Measurements from ENCODE around the gene SWAP70. TPM values are rescaled to one million over a fixed set of nuclear protein-coding genes. Genes with fewer than 3 reads are reported as not detected.

The SWAP70 gene
- polyA plus RNA-seq, 3 donors = 10.9 to 26.4 (median 13.8) TPM

- no peak for TF ChIP-seq CTCF (IDR thresholded peaks at IDR 0.05)
- Histone ChIP-seq H3K9ac (ENCODE audit: insufficient read depth, low read length, poor library complexity, severe bottlenecking) (no peak overlapping the region), H3K9me3 (replicated peaks in 1 of 2; ENCODE audit: control insufficient read depth in 1 of 2, insufficient read depth in 1 of 2, low read length in 2 of 2) (no peaks in the 10 kb centered on the region), H3K4me2 (replicated peaks; ENCODE audit: extremely low read depth, low read length, poor library complexity, severe bottlenecking) (no peak overlapping the region), H3K79me2 (ENCODE audit: insufficient read depth, low read length) (no peaks in the 10 kb centered on the region), H3K4me3 (replicated peaks in 1 of 3; ENCODE audit: low read depth in 2 of 3, low read length in 3 of 3) (no peak overlapping the region), H4K20me1 (ENCODE audit: insufficient read depth, low read length) (no peaks in the 10 kb centered on the region), H3K4me1 (ENCODE audit: control insufficient read depth in 1 of 2, insufficient read depth in 2 of 2, low read length in 2 of 2) (peaks cover 19 to 24% of the 10 kb centered on the region in 2 donors), H2AFZ (ENCODE audit: insufficient read depth, low read depth, low read length, poor library complexity, severe bottlenecking) (no peak overlapping the region), H3K27ac (ENCODE audit: low read depth in 1 of 2, low read length in 2 of 2) (no peak overlapping the region), H3K27me3 (ENCODE audit: control insufficient read depth in 2 of 2, insufficient read depth in 2 of 2, low read length in 2 of 2) (no peaks in the 10 kb centered on the region), H3K36me3 (replicated peaks in 1 of 2; ENCODE audit: control insufficient read depth in 1 of 2, insufficient read depth in 2 of 2, low read length in 2 of 2) (peaks cover 7 to 17% of the 10 kb centered on the region in 2 donors)
- intact Hi-C loops (cut with micrococcal nuclease) = loop anchor here (5.0 to 10.0 kb wide), 5 partner anchors 91 to 567 kb away; partner anchors contain the start of genes ADM (in 1 of the 2), SWAP70 (in 1 of the 2) and WEE1 (in 1 of the 2)
- Mint-ChIP-seq H3K36me3 (peaks cover 11 to 16% of the 10 kb centered on the region in 2 donors), H3K27me3 (ENCODE audit: low read depth in 3 of 3) (peaks cover 5 to 8% (median 7%) of the 10 kb centered on the region in 3 donors), H3K4me3 (no peak overlapping the region), H3K4me1 (peaks cover 44% of the 10 kb centered on the region), H3K27ac (peak overlapping the region in 2 of 7 donors; percentile 2 to 54), H3K9me3 (peaks cover 0 to 2% (median 0%) of the 10 kb centered on the region in 7 donors)
- WGBS (ENCODE audit: insufficient coverage) = 15% methylated on average over 7 of the region's 7 CpGs
- DNase-seq = no peak
Measured at GRCh38 chr11:9755561-9756185, 91.8 kb downstream of the SWAP70 start.

- Histone ChIP-seq H3K4me1 (ENCODE audit: control insufficient read depth in 1 of 2, insufficient read depth in 2 of 2, low read length in 2 of 2) (peaks cover 19 to 24% of the 10 kb centered on the region in 2 donors), H3K9me3 (replicated peaks in 1 of 2; ENCODE audit: control insufficient read depth in 1 of 2, insufficient read depth in 1 of 2, low read length in 2 of 2) (no peaks in the 10 kb centered on the region), H4K20me1 (ENCODE audit: insufficient read depth, low read length) (no peaks in the 10 kb centered on the region), H3K9ac (ENCODE audit: insufficient read depth, low read length, poor library complexity, severe bottlenecking) (no peak overlapping the region), H3K4me3 (replicated peaks in 1 of 3; ENCODE audit: low read depth in 2 of 3, low read length in 3 of 3) (no peak overlapping the region), H3K27ac (ENCODE audit: low read depth in 1 of 2, low read length in 2 of 2) (no peak overlapping the region), H3K4me2 (replicated peaks; ENCODE audit: extremely low read depth, low read length, poor library complexity, severe bottlenecking) (no peak overlapping the region), H3K36me3 (replicated peaks in 1 of 2; ENCODE audit: control insufficient read depth in 1 of 2, insufficient read depth in 2 of 2, low read length in 2 of 2) (peaks cover 0 to 10% of the 10 kb centered on the region in 2 donors), H3K27me3 (ENCODE audit: control insufficient read depth in 2 of 2, insufficient read depth in 2 of 2, low read length in 2 of 2) (no peaks in the 10 kb centered on the region), H2AFZ (ENCODE audit: insufficient read depth, low read depth, low read length, poor library complexity, severe bottlenecking) (no peak overlapping the region), H3K79me2 (ENCODE audit: insufficient read depth, low read length) (no peaks in the 10 kb centered on the region)
- WGBS (ENCODE audit: insufficient coverage) = 98% methylated on average over 5 of the region's 5 CpGs
- Mint-ChIP-seq H3K27ac (peak overlapping the region in 1 of 7 donors; percentile 3), H3K36me3 (peaks cover 9% of the 10 kb centered on the region in 2 donors), H3K27me3 (ENCODE audit: low read depth in 3 of 3) (peaks cover 5 to 8% (median 7%) of the 10 kb centered on the region in 3 donors), H3K9me3 (peaks cover 0 to 2% (median 0%) of the 10 kb centered on the region in 7 donors), H3K4me3 (no peak overlapping the region), H3K4me1 (peaks cover 44% of the 10 kb centered on the region)
- intact Hi-C loops (cut with micrococcal nuclease) = loop anchor here (5.0 to 10.0 kb wide), 5 partner anchors 92 to 566 kb away; partner anchors contain the start of genes ADM (in 1 of the 2), SWAP70 (in 1 of the 2) and WEE1 (in 1 of the 2)
- DNase-seq = no peak
- no peak for TF ChIP-seq CTCF (IDR thresholded peaks at IDR 0.05)
Measured at GRCh38 chr11:9756461-9756860, 92.6 kb downstream of the SWAP70 start.

Measured in CD14-positive monocyte (primary cell).